NCI-H1694 (cell line): ENCODE results near the gene UBE2E3.

ENCODE experiments used
- DNase-seq: peaks from one replicate; lab custom pipeline; 2025; lab: John Stamatoyannopoulos, UW

Gene UBE2E3

GRCh38 chr2:180978903-180979748 lies 1.3 kb upstream of the UBE2E3 start:
- no peak for DNase-seq

GRCh38 chr2:180979749-180980105 lies 678 bp upstream of the UBE2E3 start:
- no peak for DNase-seq

- no peak for DNase-seq
Observed at GRCh38 chr2:180980943-180981911, 822 bp downstream of the UBE2E3 start.

GRCh38 chr2:180983468-180984242 lies 3.2 kb downstream of the UBE2E3 start:
- peak; percentile 81 for DNase-seq

GRCh38 chr2:180985771-180986395 lies 5.5 kb downstream of the UBE2E3 start:
- no peak for DNase-seq

- no peak for DNase-seq
Observed at GRCh38 chr2:180987146-180987545, 6.7 kb downstream of the UBE2E3 start.

GRCh38 chr2:180990337-180990736 lies 9.9 kb downstream of the UBE2E3 start:
- DNase-seq, result no peak

GRCh38 chr2:180990794-180991193 lies 10.4 kb downstream of the UBE2E3 start:
- DNase-seq, result no peak

GRCh38 chr2:180991361-180991760 lies 11.0 kb downstream of the UBE2E3 start:
- DNase-seq, result no peak

- no peak for DNase-seq
Observed at GRCh38 chr2:180991820-180992219, 11.4 kb downstream of the UBE2E3 start.

- DNase-seq, result no peak
Observed at GRCh38 chr2:180992994-180993393, 12.6 kb downstream of the UBE2E3 start.

- DNase-seq, result no peak
Observed at GRCh38 chr2:180999274-180999964, 19.0 kb downstream of the UBE2E3 start.

GRCh38 chr2:181004647-181005325 lies 24.4 kb downstream of the UBE2E3 start:
- no peak for DNase-seq

GRCh38 chr2:181005326-181005655 lies 24.9 kb downstream of the UBE2E3 start:
- no peak for DNase-seq

- DNase-seq, result no peak
Observed at GRCh38 chr2:181005809-181006208, 25.4 kb downstream of the UBE2E3 start.

GRCh38 chr2:181007086-181007837 lies 26.9 kb downstream of the UBE2E3 start:
- DNase-seq, result no peak

GRCh38 chr2:181008407-181008806 lies 28.0 kb downstream of the UBE2E3 start:
- no peak for DNase-seq

GRCh38 chr2:181021199-181021789 lies 40.9 kb downstream of the UBE2E3 start:
- no peak for DNase-seq

- no peak for DNase-seq
Observed at GRCh38 chr2:181022652-181023051, 42.2 kb downstream of the UBE2E3 start.
